Upper lobe of left lung (tissue), 6 donors: Measurements from ENCODE around the gene SMG5. TPM values are rescaled to one million over a fixed set of nuclear protein-coding genes. Genes with fewer than 3 reads are reported as not detected.
A peak's percentile ranks its signal among the peaks of the same experiment; 100 is the strongest.
"Not testable (repeated sequence)": the region's sequence is repeated elsewhere in the genome, so short reads cannot be mapped to it uniquely, and the experiment has no call there.

Experiments used
- ATAC-seq, 2 donors: fragments of 200-7000 bp; cut with Tn5 transposase; one replicate each; pipeline ENCODE4 v1.9.1; 2022; ENCODE audit warnings: mild to moderate bottlenecking in 2 of 2, moderate library complexity in 2 of 2; ENCODE audit not compliant: low FRiP score in 2 of 2
- DNase-seq, 2 donors: peaks; one replicate each; pipeline ENCODE4 v3.0.0-alpha.2; 2019 to 2020
- H3K27ac ChIP-seq, 4 donors: fragments of 200-600 bp; sonication (generic); one replicate each; pipeline ENCODE4 v1.5.1; 2016 to 2019
- H3K27me3 ChIP-seq, 4 donors: fragments of 200-600 bp; sonication (generic); one replicate each; pipeline ENCODE4 v1.5.1; 2017 to 2019
- H3K36me3 ChIP-seq, 4 donors: fragments of 200-600 bp; sonication (generic); one replicate each; pipeline ENCODE4 v1.5.1; 2016 to 2019
- H3K4me1 ChIP-seq, 4 donors: fragments of 200-600 bp; sonication (generic); one replicate each; pipeline ENCODE4 v1.5.1; 2018 to 2019
- H3K4me3 ChIP-seq, 4 donors: fragments of 200-600 bp; sonication (generic); one replicate each; pipeline ENCODE4 v1.5.1; 2017 to 2019; ENCODE audit warnings: mild to moderate bottlenecking in 2 of 4, moderate library complexity in 1 of 4
- H3K9me3 ChIP-seq, 4 donors: fragments of 200-600 bp; sonication (generic); one replicate each; pipeline ENCODE4 v1.5.1; 2018 to 2019
- EP300 ChIP-seq, 4 donors: sonication (generic); formaldehyde crosslinking; IDR thresholded peaks; one replicate each; pipeline ENCODE4 v1.5.1; 2017; ENCODE audit warnings: antibody characterized with exemption in 4 of 4, control low read depth in 2 of 4
- POLR2A ChIP-seq, 4 donors: fragments of 450-650 bp; IDR thresholded peaks; one replicate each; pipeline ENCODE4 v1.5.1; 2016 to 2017; ENCODE audit warnings: antibody characterized with exemption in 4 of 4, mild to moderate bottlenecking in 2 of 4
- POLR2AphosphoS5 ChIP-seq, 2 donors: sonication (generic); formaldehyde crosslinking; IDR thresholded peaks; one replicate each; pipeline ENCODE4 v1.5.1; 2017; ENCODE audit warnings: antibody characterized with exemption in 2 of 2
- WGBS, 2 donors: methylation state at CpG; one replicate each; pipeline ENCODE4 v1.1.5; 2017 to 2018; 5-methylcytosine and 5-hydroxymethylcytosine counted together
- total RNA-seq, 6 donors: library from RNA; depleted of rRNA in 4 of 6; stranded (reverse); fragments of >200 nt in 4 of 6; gene quantifications; one replicate each; pipeline versions ENCODE4 v1.1.0 to v1.2.1, GENCODE V29; 2016 to 2021
- TF ChIP-seq, protein P1 (sequence below), 6 experiments: fragments of 450-650 bp in 4 of 6; fragments of 200-600 bp in 2 of 6; sonication (generic) in 2 of 6; IDR thresholded peaks; one replicate each; pipeline ENCODE4 v1.5.1; 2016 to 2019; ENCODE audit warnings: antibody characterized with exemption in 6 of 6
- donor health status: DM: no; HTN: no; CAD: no; lungs with moderate emphysema.
- donor health status: DM: no; HTN: yes; CAD: no; lungs with severe emphysema.

The SMG5 gene
- total RNA-seq, 6 donors from 2014 or later: 52.3 to 136 (median 69.1) TPM

DNA sequence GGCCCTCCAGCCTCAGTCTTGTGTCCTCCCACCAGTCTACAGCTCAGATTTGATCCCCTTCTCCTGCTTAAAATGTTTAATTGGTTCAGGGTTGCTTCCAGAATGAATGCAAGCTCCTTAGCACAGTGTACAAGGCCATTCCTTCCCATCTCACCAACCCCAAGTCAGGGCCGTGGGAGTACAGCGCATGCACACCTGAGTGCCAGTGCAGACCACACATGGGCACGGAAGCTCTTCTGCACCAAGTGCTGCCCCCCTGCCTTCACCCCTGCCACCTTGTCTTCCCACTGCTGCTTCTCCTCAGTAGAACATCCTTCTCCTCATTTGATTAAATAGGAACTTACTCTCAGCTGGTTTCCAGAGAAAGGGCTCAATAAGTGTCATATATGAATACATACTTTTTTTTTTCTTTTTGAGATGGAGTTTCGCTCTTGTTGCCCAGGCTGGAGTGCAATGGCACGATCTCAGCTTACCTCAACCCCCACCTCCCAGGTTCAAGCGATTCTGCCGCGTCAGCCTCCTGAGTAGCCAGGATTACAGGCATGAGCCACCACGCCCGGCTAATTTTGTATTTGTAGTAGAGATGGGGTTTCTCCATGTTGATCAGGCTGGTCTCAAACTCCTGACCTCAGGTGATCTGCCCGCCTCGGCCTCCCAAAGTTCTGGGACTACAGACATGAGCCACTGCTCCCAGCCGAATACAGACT, 60.5 kb downstream of the SMG5 start:
- 92 to 93% methylated on average over 12 of the region's 13 CpGs for WGBS, 2 donors
- TF ChIP-seq EP300 (IDR thresholded peaks at IDR 0.05) (no peak), POLR2A (IDR thresholded peaks at IDR 0.05) (no peak), POLR2AphosphoS5 (IDR thresholded peaks at IDR 0.05) (no peak)
- TF ChIP-seq, protein P1, sequence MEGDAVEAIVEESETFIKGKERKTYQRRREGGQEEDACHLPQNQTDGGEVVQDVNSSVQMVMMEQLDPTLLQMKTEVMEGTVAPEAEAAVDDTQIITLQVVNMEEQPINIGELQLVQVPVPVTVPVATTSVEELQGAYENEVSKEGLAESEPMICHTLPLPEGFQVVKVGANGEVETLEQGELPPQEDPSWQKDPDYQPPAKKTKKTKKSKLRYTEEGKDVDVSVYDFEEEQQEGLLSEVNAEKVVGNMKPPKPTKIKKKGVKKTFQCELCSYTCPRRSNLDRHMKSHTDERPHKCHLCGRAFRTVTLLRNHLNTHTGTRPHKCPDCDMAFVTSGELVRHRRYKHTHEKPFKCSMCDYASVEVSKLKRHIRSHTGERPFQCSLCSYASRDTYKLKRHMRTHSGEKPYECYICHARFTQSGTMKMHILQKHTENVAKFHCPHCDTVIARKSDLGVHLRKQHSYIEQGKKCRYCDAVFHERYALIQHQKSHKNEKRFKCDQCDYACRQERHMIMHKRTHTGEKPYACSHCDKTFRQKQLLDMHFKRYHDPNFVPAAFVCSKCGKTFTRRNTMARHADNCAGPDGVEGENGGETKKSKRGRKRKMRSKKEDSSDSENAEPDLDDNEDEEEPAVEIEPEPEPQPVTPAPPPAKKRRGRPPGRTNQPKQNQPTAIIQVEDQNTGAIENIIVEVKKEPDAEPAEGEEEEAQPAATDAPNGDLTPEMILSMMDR (IDR thresholded peaks at IDR 0.05): no peak
- DNase-seq (no peak), ATAC-seq (no peak)
- Histone ChIP-seq H3K9me3 (no peaks in the 10 kb centered on the region), H3K4me3 (no peak overlapping the region), H3K4me1 (peaks cover 8 to 38% (median 19%) of the 10 kb centered on the region in 4 donors), H3K27ac (no peak overlapping the region), H3K27me3 (no peaks in the 10 kb centered on the region), H3K36me3 (peaks cover 21 to 52% (median 36%) of the 10 kb centered on the region in 4 donors)

DNA sequence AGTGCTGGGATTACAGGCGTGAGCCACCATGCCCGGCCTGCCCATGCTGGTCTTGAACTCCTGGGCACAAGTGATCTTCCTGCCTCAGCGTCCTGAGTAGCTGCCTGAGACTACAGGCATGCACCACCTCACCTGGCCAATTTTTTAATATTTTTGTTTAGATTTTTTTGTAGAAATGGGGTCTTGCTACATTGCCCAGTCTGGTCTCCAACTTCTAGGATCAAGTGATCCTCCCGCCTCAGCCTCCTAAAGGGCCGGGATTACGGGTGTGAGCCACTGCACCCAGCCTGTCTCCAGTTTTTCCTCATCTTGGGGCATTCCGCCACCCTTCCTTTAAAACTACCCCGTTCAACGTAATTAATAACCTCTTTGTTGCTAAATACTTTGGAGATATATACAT, 62.4 kb downstream of the SMG5 start:
- Histone ChIP-seq H3K36me3 (peaks cover 18 to 42% (median 29%) of the 10 kb centered on the region in 4 donors), H3K4me1 (peaks cover 8 to 45% (median 20%) of the 10 kb centered on the region in 4 donors), H3K27me3 (no peaks in the 10 kb centered on the region), H3K27ac (no peak overlapping the region), H3K4me3 (no peak overlapping the region), H3K9me3 (no peaks in the 10 kb centered on the region)
- WGBS, 2 donors: 90 to 94% methylated on average over 8 to 9 of the region's 9 CpGs
- DNase-seq (no peak), ATAC-seq (no peak)
- TF ChIP-seq POLR2AphosphoS5 (IDR thresholded peaks at IDR 0.05): no peak
- TF ChIP-seq EP300 (IDR thresholded peaks at IDR 0.05): no peak

DNA sequence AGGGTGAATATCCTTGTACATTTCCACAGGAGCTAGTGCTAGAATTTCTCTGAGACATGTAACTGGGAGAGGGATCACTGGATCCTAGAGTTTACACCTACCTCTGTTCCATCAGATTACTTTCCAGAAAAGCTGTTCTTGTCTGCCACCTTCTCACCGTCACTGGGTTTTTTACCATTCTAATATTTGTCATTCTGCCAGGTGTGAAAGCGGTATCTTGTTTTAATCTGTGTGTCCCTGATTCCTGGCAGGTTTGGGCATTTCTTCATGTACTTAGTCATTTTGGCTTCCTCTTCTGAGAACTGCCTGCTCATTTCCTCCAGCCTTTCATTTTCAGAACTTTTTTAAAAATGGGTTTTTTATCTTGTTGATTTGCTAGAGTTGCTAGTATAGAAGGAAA, 64.8 kb downstream of the SMG5 start:
- TF ChIP-seq POLR2A (IDR thresholded peaks at IDR 0.05) (no peak), EP300 (IDR thresholded peaks at IDR 0.05) (no peak), POLR2AphosphoS5 (IDR thresholded peaks at IDR 0.05) (no peak)
- TF ChIP-seq, protein P1 (IDR thresholded peaks at IDR 0.05): no peak
- no peak for ATAC-seq
- H3K9me3 ChIP-seq: no peaks in the 10 kb centered on the region
- H3K27me3 ChIP-seq: no peaks in the 10 kb centered on the region
- H3K36me3 ChIP-seq: peaks cover 11 to 29% (median 18%) of the 10 kb centered on the region in 4 donors
- no peak overlapping the region for H3K4me3 ChIP-seq
- H3K4me1 ChIP-seq: peaks cover 17 to 56% (median 30%) of the 10 kb centered on the region in 4 donors
- H3K27ac ChIP-seq: peak overlapping the region; percentile 71 to 80 (median 74)
- 38 to 50% methylated on average over 2 of the region's 2 CpGs for whole genome bisulfite sequencing, 2 donors
- no peak for DNase-seq

DNA sequence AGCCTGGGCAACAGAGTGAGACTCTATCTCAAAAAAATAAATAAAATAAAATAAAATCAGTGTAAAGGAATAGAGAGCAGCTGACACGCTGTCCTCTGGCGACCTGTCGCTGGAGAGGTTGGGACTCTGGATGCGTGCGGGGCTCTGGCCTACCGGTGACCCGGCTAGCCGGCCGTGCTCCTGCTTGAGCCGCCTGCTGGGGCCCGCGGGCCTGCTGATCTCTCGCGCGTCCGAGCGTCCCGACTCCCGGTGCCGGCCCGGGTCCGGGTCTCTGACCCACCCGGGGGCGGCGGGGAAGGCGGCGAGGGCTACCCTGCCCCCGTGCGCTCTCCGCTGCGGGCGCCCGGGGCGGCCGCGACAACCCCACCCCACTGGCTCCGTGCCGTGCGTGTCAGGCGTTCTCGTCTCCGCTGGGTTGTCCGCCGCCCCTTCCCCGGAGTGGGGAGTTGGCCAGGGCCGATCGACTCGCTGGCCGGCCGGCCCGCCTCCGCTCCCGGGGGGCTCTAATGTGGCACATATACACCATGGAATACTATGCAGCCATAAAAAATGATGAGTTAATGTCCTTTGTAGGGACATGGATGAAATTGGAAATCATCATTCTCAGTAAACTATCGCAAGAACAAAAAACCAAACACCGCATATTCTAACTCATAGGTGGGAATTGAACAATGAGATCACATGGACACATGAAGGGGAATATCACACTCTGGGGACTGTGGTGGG, 66.1 kb downstream of the SMG5 start:
- Histone ChIP-seq H3K27ac (peak overlapping the region in 1 of 4 donors; percentile 80), H3K36me3 (peaks cover 1 to 16% (median 9%) of the 10 kb centered on the region in 4 donors), H3K4me1 (peaks cover 23 to 60% (median 35%) of the 10 kb centered on the region in 4 donors)
- not testable (repeated sequence) for H3K4me3 ChIP-seq, ATAC-seq, H3K27me3 ChIP-seq, H3K9me3 ChIP-seq
- DNase-seq: peak in 1 of 2 donors; percentile 72
- WGBS, 2 donors: 98 to 99% methylated on average over 35 to 55 of the region's 55 CpGs

DNA sequence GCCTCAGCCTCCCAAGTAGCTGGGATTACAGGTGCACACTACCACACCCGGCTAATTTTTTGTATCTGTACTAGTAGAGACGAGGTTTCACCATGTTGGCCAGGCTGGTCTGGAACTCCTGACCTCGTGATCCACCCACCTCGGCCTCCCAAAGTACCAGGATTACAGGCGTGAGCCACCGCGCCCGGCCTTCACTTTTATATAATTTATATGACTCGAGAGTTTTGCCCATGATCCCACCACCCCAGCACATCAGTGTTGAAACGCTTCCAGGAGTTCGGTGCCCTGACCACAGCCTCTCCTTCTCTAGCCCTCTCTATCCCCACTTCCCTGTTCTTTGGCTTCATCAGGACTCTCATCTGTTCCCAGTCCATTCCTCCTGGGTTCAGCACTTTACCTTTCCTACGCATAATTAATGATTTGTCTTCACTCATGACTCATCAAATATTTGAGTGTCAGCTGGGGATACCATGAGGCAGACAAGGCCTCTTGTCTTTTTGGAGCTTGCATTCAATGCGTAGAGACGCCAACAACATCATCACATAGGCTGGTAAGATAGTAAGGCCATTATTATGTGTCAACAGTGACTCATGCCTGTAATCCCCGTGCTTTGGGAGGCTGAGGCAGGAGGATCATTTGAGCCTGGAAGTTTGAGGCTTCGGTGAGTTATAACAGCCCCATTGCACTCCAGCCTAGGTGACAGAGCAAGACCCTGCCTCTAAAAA, 68.4 kb downstream of the SMG5 start:
- WGBS, 2 donors: 79 to 80% methylated on average over 16 of the region's 16 CpGs
- Histone ChIP-seq H3K27ac (peak overlapping the region; percentile 87 to 95 (median 93)), H3K4me3 (peak overlapping the region in 3 of 4 donors; percentile 45 to 62 (median 56)), H3K4me1 (peaks cover 23 to 54% (median 34%) of the 10 kb centered on the region in 4 donors), H3K27me3 (no peaks in the 10 kb centered on the region), H3K9me3 (no peaks in the 10 kb centered on the region), H3K36me3 (peaks cover 6 to 19% (median 12%) of the 10 kb centered on the region in 4 donors)
- TF ChIP-seq EP300 (IDR thresholded peaks at IDR 0.05) (no peak), POLR2A (IDR thresholded peaks at IDR 0.05) (no peak), POLR2AphosphoS5 (IDR thresholded peaks at IDR 0.05) (no peak)
- TF ChIP-seq, protein P1 (IDR thresholded peaks at IDR 0.05): no peak
- ATAC-seq: no peak
- no peak for DNase-seq
